ENCODE data around the gene ID3.

ID3 gene

DNA sequence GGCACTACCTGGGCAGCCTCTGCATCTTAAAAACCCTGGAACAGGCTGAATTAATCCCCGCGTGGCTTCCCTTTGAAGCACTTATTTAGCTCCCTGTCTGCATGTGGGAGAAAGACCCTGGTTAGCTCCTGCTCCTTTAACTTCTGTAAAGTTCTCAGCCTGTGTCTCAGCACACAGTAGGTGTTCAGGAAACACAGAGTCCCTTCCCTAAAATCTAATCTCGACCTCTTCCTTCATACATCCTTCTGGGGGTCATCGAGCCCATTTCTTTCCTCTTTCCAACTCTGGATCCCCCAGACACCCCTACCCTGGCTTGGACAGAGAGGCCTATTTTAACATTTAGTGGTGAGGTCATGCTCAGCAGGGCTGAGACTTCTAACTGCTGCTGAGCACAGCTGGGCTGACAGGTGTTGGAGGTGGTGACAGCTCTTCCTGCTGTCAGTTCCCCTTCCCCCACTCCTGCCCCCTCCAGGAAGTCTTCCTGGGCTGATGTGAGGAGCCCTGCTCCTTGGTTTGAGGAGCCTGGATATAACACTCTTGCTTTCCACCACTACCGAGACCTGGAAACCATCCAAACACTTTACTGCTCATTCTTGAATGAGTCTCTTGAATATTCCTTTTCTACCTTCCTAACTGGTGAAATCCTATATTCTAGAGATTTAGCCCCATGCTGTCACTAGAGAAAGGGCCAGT lies 33.6 kb downstream of the ID3 start:
- no peak overlapping the region for H3K4me3 ChIP-seq (ENCODE audit: low read depth, low read length)
- TF ChIP-seq, protein P1, sequence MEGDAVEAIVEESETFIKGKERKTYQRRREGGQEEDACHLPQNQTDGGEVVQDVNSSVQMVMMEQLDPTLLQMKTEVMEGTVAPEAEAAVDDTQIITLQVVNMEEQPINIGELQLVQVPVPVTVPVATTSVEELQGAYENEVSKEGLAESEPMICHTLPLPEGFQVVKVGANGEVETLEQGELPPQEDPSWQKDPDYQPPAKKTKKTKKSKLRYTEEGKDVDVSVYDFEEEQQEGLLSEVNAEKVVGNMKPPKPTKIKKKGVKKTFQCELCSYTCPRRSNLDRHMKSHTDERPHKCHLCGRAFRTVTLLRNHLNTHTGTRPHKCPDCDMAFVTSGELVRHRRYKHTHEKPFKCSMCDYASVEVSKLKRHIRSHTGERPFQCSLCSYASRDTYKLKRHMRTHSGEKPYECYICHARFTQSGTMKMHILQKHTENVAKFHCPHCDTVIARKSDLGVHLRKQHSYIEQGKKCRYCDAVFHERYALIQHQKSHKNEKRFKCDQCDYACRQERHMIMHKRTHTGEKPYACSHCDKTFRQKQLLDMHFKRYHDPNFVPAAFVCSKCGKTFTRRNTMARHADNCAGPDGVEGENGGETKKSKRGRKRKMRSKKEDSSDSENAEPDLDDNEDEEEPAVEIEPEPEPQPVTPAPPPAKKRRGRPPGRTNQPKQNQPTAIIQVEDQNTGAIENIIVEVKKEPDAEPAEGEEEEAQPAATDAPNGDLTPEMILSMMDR (IDR thresholded peaks at IDR 0.05; ENCODE audit: low read depth, low read length, missing control alignments): no peak
- no peak for DNase-seq (ENCODE audit: low read depth)
- in situ Hi-C loops (cut with HindIII; ENCODE audit: low sequenced_read_pairs): no loop called here

DNA sequence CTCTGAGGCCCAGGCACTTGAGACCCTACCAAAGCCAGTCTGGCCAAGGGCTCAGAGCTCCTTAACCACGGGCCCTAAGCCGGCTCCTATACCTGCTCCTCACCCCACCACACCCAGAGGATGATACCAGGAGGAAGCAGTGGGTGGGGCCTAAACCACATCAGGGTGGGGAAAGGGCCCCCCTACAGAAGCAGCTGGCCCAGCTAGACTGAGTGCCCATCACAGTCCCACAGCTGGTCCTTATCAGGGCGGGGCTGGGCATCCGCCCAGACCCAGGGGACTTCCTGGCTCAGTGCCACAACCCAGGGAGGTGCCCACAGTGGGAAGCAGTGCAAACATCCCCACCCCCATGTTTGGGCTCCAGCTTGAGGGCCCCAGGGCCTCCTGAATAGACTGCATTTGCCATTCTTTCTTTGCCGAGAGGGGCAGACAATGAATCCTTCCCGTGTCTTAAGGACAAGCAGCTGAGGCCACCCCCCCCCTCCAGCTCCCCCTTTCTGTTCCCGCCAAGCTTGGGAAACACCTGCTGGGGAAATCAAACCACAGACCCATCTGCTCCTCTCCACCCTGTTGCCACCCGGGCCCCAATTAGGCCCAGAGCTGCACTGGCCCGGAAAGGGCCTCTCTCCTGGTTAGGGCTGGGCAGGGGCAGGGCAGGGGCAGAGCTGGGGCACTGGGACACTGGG lies 34.4 kb downstream of the ID3 start:
- no peak for DNase-seq (ENCODE audit: low read depth)
- TF ChIP-seq, protein P1 (IDR thresholded peaks at IDR 0.05; ENCODE audit: low read depth, low read length, missing control alignments): no peak
- in situ Hi-C loops (cut with HindIII; ENCODE audit: low sequenced_read_pairs): no loop called here
- H3K4me3 ChIP-seq (ENCODE audit: low read depth, low read length): no peak overlapping the region

DNA sequence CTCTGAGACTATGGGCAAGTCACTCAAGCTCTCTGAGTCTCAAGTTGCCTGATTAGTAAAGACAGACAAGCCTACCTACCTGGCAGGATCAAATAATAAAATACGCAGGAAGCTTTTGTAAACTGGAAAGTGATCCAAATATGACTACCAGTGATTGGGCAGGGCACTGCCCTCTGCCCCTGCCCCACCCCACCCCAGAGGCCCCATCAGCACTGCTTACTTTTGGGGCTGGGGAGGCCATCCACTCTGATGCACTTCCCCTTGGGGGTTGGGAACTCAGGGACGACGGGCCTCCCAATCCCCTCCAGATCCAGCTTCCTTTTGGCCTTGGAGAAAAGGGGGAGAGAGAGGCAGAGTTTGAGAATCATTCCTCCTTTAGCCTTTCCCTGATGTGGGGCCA lies 35.1 kb downstream of the ID3 start:
- no peak for DNase-seq (ENCODE audit: low read depth)
- TF ChIP-seq, protein P1 (IDR thresholded peaks at IDR 0.05; ENCODE audit: low read depth, low read length, missing control alignments): no peak
- no peak overlapping the region for H3K4me3 ChIP-seq (ENCODE audit: low read depth, low read length)
- in situ Hi-C loops (cut with HindIII; ENCODE audit: low sequenced_read_pairs): no loop called here

DNA sequence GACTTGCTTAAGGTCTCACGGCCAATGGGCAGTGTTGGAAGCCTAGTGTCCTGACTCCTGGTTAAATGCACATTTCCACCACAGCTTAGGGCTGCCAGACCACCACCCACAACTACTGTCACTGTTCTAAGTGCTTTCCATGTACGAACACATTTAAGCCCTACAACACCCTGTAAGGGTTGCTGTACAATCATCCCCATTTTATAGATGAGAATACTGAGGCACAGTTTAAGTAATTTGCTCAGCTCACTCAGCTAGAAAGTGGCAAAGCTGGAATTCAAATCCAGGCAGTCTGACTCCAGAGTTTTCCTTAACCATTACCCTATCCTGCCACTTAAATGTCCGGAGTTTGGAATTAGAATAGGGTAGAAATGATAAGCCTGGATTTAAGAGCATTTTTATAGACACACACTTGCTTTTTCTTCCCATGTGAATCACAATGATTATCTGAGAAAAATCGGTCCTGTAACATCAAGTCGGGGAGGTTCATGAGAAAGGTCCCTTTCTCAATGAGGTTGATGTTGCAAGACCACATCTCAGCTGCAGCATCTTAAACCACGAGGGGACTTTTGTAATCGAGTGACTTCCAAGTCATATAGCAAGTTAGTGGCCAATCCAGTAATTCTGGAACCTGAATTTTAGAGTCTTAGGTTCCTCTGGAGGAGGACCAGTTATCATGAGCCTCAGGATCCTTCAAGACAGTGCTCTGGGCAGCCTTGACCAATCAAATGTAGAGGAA lies 36.9 kb downstream of the ID3 start:
- DNase-seq (ENCODE audit: low read depth): no peak
- in situ Hi-C loops (cut with HindIII; ENCODE audit: low sequenced_read_pairs): no loop called here
- TF ChIP-seq, protein P1 (IDR thresholded peaks at IDR 0.05; ENCODE audit: low read depth, low read length, missing control alignments): no peak

DNA sequence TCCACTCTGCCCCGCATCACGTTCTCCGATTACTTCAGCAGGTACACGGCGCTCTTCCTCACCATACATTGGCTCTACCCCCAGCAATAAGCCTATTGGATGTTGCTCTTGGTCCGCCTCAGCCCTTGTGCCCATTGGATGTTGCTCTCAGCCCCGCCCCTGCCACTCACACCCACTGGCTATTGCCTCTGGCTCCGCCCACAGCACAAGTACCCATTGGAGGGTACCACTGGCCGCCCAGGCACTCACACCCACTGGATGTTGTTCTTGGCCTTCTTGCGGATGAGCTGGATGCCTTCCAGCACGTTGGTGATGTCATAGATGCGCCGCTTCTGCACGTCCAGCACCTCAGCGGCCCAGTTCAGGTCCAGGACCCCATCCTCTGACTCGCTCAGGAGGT lies 37.7 kb downstream of the ID3 start:
- TF ChIP-seq, protein P1 (IDR thresholded peaks at IDR 0.05; ENCODE audit: low read depth, low read length, missing control alignments): no peak
- DNase-seq (ENCODE audit: low read depth): no peak
- no peak overlapping the region for H3K4me3 ChIP-seq (ENCODE audit: low read depth, low read length)
- in situ Hi-C loops (cut with HindIII; ENCODE audit: low sequenced_read_pairs): no loop called here

More for the DNA sequence above, 36.9 kb downstream of the ID3 start:
- H3K4me3 ChIP-seq (ENCODE audit: low read depth, low read length): no peak overlapping the region

DNA sequence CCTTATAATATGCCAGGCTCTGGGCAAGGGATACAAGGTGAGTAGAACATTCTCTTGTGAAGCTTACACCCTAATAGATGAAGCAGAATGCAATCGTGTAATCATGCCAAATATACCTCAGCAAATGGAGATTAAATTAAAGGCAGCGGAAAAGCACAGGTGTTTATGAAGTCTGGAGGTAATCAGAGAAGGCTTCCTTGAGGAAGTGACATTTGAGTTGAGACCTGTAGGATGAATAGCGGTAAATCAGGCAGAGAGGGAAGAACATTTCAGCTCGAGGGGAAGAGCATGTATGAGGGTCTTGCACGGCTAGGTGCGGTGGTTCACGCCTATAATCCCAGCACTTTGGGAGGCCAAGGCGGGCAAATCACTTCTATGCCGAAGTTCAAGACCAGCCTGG lies 41.7 kb downstream of the ID3 start:
- DNase-seq (ENCODE audit: low read depth): no peak
- H3K4me3 ChIP-seq (ENCODE audit: low read depth, low read length): no peak overlapping the region
- TF ChIP-seq, protein P1 (IDR thresholded peaks at IDR 0.05; ENCODE audit: low read depth, low read length, missing control alignments): no peak
- in situ Hi-C loops (cut with HindIII; ENCODE audit: low sequenced_read_pairs): no loop called here
